HEK293T (cell line): ENCODE data around the gene GSTM1.

ENCODE experiments used
- ARNT ChIP-seq: fragments of 450-650 bp; IDR thresholded peaks from 2 replicates; pipeline ENCODE4 v1.6.1; 2017; ENCODE audit warnings: mild to moderate bottlenecking
- BHLHE40 ChIP-seq: fragments of 450-650 bp; IDR thresholded peaks from 2 replicates; pipeline ENCODE4 v1.6.1; 2016; ENCODE audit warnings: mild to moderate bottlenecking, moderate library complexity, borderline replicate concordance
- CTBP1 ChIP-seq: fragments of 450-650 bp; IDR thresholded peaks from 2 replicates; pipeline ENCODE4 v1.6.1; 2016; ENCODE audit warnings: borderline replicate concordance
- FOXA1 ChIP-seq: fragments of 450-650 bp; IDR thresholded peaks from 2 replicates; pipeline ENCODE4 v1.6.1; 2016; ENCODE audit warnings: mild to moderate bottlenecking
- FOXK2 ChIP-seq: fragments of 450-650 bp; IDR thresholded peaks from 2 replicates; pipeline ENCODE4 v1.6.1; 2016; ENCODE audit warnings: mild to moderate bottlenecking
- FOXM1 ChIP-seq: fragments of 450-650 bp; IDR thresholded peaks from 2 replicates; pipeline ENCODE4 v1.6.1; 2017; ENCODE audit warnings: mild to moderate bottlenecking, borderline replicate concordance
- L3MBTL2 ChIP-seq: fragments of 450-650 bp; conservative IDR thresholded peaks from 2 replicates; pipeline ENCODE4 v1.6.1; 2016; ENCODE audit warnings: mild to moderate bottlenecking
- NFRKB ChIP-seq: fragments of 450-650 bp; IDR thresholded peaks from 2 replicates; pipeline ENCODE4 v1.6.1; 2016; ENCODE audit warnings: mild to moderate bottlenecking, moderate library complexity
- PKNOX1 ChIP-seq: fragments of 450-650 bp; IDR thresholded peaks from 2 replicates; pipeline ENCODE4 v1.6.1; 2016
- SP1 ChIP-seq: fragments of 450-650 bp; IDR thresholded peaks from 2 replicates; pipeline ENCODE4 v1.6.1; 2017
- SUZ12 ChIP-seq: fragments of 450-650 bp; IDR thresholded peaks from 2 replicates; pipeline ENCODE4 v1.6.1; 2016; ENCODE audit warnings: mild to moderate bottlenecking
- TARDBP ChIP-seq: fragments of 450-650 bp; IDR thresholded peaks from 2 replicates; pipeline ENCODE4 v1.6.1; 2016
- ZNF384 ChIP-seq: fragments of 450-650 bp; IDR thresholded peaks from 2 replicates; pipeline ENCODE4 v1.6.1; 2016

GRCh38 chr1:109657970-109658369, 29.6 kb upstream of the GSTM1 start:
- TF ChIP-seq BHLHE40 (no peak), NFRKB (no peak), FOXA1 (no peak), SUZ12 (no peak), ARNT (no peak), FOXK2 (no peak), FOXM1 (no peak), ZNF384 (no peak), TARDBP (no peak), L3MBTL2 (no peak), SP1 (no peak), CTBP1 (no peak), PKNOX1 (no peak)
